Small intestine (tissue), 7 donors: ENCODE results near the gene RAB28. TPM values are rescaled to one million over a fixed set of nuclear protein-coding genes. Genes with fewer than 3 reads are reported as not detected.

Source experiments
- DNase-seq, 2 donors: peaks; one replicate each; pipeline versions ENCODE4 v3.0.0 to v3.0.0-alpha.2; 2013
- FAIRE-seq: peaks from 2 replicates; lab custom pipeline; 2012; peaks lifted over from hg19 to GRCh38; lab: Jason Lieb, UNC
- H3K27ac ChIP-seq, 3 donors: one replicate each; pipeline ENCODE4 v1.5.1; 2013; ENCODE audit warnings: low read length in 2 of 3, mild to moderate bottlenecking in 2 of 3, control low read depth in 1 of 3, inconsistent platforms in 1 of 3, low read depth in 1 of 3, moderate library complexity in 1 of 3
- H3K27me3 ChIP-seq, 3 donors: one replicate each; pipeline ENCODE4 v1.6.1; 2013; ENCODE audit warnings: low read length in 3 of 3, inconsistent platforms in 1 of 3; ENCODE audit not compliant: control insufficient read depth in 3 of 3, insufficient read depth in 3 of 3
- H3K36me3 ChIP-seq, 3 donors: one replicate each; pipeline ENCODE4 v1.6.1; 2013; ENCODE audit warnings: low read length in 3 of 3, inconsistent platforms in 1 of 3, low read depth in 1 of 3, mild to moderate bottlenecking in 1 of 3, moderate library complexity in 1 of 3; ENCODE audit not compliant: control insufficient read depth in 3 of 3, insufficient read depth in 2 of 3
- H3K4me1 ChIP-seq, 3 donors: one replicate each; pipeline ENCODE4 v1.6.1; 2013; ENCODE audit warnings: low read length in 2 of 3, inconsistent platforms in 1 of 3, low read depth in 1 of 3, mild to moderate bottlenecking in 1 of 3, moderate library complexity in 1 of 3; ENCODE audit not compliant: control insufficient read depth in 3 of 3, insufficient read depth in 2 of 3
- H3K4me3 ChIP-seq, 3 donors: one replicate each; pipeline ENCODE4 v1.5.1; 2013; ENCODE audit warnings: low read length in 3 of 3, control low read depth in 1 of 3, inconsistent platforms in 1 of 3, low read depth in 1 of 3, mild to moderate bottlenecking in 1 of 3, moderate library complexity in 1 of 3
- H3K9me3 ChIP-seq, 2 donors: one replicate each; pipeline ENCODE4 v1.6.1; 2013; ENCODE audit warnings: low read depth in 1 of 2, low read length in 1 of 2; ENCODE audit not compliant: control insufficient read depth in 2 of 2, insufficient read depth in 1 of 2
- WGBS, 3 donors: extraction: QIAGEN DNeasy Blood & Tissue Kit; methylation state at CpG; one replicate each; pipeline ENCODE4 v1.1.7; 2013; 5-methylcytosine and 5-hydroxymethylcytosine counted together
- polyA plus RNA-seq, 4 donors: library from polyadenylated mRNA; stranded (reverse) in 3 of 4; unstranded in 1 of 4; fragments of 200-250 nt in 3 of 4; fragments of 120-200 nt in 1 of 4; gene quantifications; one replicate each; pipeline versions ENCODE4 v1.2.1 to v1.2.3, GENCODE V29; 2013
- donor health status: healthy with polysubstance abuse.
- donor health status: control.
- donor health status: control.
- donor health status: Bipolar disorder and iron deficiency.
- donor health status: healthy.

Gene RAB28
- polyA plus RNA-seq, 4 donors, result 7.4 to 16.7 (median 11.0) TPM

DNA sequence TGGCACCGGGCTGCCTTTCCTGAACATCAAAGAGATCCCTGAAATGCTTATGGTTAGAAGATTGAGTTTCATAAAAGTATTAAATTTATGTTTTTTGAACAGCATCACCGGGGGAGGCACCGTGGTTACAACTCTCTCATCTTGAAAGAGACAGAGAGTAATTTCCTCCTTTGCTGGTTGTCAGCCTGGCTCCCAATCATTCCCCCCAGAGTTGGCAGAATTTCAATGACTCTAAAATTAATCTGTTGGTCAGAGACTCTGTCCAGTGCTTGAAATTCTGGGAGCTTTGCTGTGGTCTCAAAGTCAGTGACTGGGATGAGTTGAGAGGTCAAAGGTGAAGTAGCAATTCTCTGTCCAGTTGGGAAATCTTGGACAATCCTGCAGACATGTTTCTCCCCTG, 135.9 kb downstream of the RAB28 start:
- Histone ChIP-seq H3K9me3 (peaks cover 0 to 5% of the 10 kb centered on the region in 2 donors), H3K4me1 (no peaks in the 10 kb centered on the region), H3K4me3 (no peak overlapping the region), H3K27ac (no peak overlapping the region), H3K27me3 (no peaks in the 10 kb centered on the region), H3K36me3 (no peaks in the 10 kb centered on the region)
- DNase-seq (no peak), FAIRE-seq (no peak)
- WGBS, 3 donors, result 69 to 84% (median 79%) methylated on average over 3 of the region's 3 CpGs

- H3K9me3 ChIP-seq, result peaks cover 0 to 5% of the 10 kb centered on the region in 2 donors
- H3K4me1 ChIP-seq, result no peaks in the 10 kb centered on the region
- WGBS, 3 donors, result 72 to 83% (median 76%) methylated on average over 4 of the region's 4 CpGs
- no peaks in the 10 kb centered on the region for H3K27me3 ChIP-seq
- no peaks in the 10 kb centered on the region for H3K36me3 ChIP-seq
- H3K4me3 ChIP-seq, result no peak overlapping the region
- H3K27ac ChIP-seq, result no peak overlapping the region
- DNase-seq (no peak), FAIRE-seq (no peak)
Observed at GRCh38 chr4:13347517-13348125, 136.5 kb downstream of the RAB28 start.

GRCh38 chr4:13344216-13344615, 139.9 kb downstream of the RAB28 start:
- H3K4me3 ChIP-seq, result no peak overlapping the region
- no peaks in the 10 kb centered on the region for H3K27me3 ChIP-seq
- no peak for FAIRE-seq
- no peaks in the 10 kb centered on the region for H3K36me3 ChIP-seq
- no peaks in the 10 kb centered on the region for H3K4me1 ChIP-seq
- no peaks in the 10 kb centered on the region for H3K9me3 ChIP-seq
- DNase-seq, result no peak
- 79 to 95% (median 89%) methylated on average over 2 of the region's 2 CpGs for WGBS, 3 donors
- H3K27ac ChIP-seq, result no peak overlapping the region

DNA sequence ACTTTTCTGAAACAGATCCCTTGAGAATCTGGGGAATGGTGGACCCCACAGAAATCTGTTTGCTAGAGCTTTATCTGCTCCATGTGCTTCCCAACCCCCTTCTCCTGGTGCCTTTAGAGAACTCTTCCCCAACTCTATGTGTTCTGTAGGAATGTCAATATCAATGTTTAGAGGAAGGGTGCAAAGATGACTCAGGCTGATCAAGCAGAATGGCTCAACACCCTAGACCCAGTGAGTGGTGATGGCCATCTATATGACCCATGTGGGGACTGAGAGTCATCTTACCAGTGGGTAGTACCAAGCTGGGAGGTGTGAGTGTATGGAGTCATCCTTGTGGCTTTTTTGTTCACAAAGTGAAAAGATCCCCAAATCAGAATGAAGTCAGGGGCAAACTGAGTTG, 143.5 kb downstream of the RAB28 start:
- no peaks in the 10 kb centered on the region for H3K9me3 ChIP-seq
- no peaks in the 10 kb centered on the region for H3K27me3 ChIP-seq
- H3K36me3 ChIP-seq, result no peaks in the 10 kb centered on the region
- DNase-seq, result no peak
- no peak overlapping the region for H3K4me3 ChIP-seq
- FAIRE-seq, result no peak
- no peaks in the 10 kb centered on the region for H3K4me1 ChIP-seq
- H3K27ac ChIP-seq, result no peak overlapping the region

GRCh38 chr4:13331827-13332226, 152.3 kb downstream of the RAB28 start:
- no peak for FAIRE-seq
- WGBS, 3 donors, result 84 to 96% (median 91%) methylated on average over 4 of the region's 4 CpGs
- H3K9me3 ChIP-seq, result no peaks in the 10 kb centered on the region

DNA sequence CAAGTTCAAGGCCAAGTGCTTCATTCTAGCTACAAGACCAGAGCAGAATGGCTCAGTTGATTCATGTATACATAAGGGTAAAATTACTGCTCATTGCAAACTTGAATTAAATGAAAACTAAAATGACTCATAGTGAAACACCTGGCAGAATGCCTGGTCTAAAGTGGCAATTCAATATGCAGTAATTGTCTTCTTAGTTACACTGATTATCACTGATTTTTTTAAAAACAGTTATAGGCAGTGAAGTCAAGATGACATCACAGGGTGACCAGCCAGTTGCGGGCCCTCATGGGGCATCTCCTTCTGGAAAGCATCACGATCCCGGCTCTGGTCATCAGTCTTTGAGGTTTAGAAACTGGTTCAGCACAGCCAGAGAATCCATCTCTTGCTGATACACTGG, 154.2 kb downstream of the RAB28 start:
- H3K27me3 ChIP-seq, result no peaks in the 10 kb centered on the region
- H3K4me3 ChIP-seq, result no peak overlapping the region
- 76 to 91% (median 90%) methylated on average over 3 of the region's 3 CpGs for WGBS, 3 donors
- H3K36me3 ChIP-seq, result no peaks in the 10 kb centered on the region
- DNase-seq, result peak in 1 of 2 donors; percentile 11
- no peak for FAIRE-seq
- H3K9me3 ChIP-seq, result no peaks in the 10 kb centered on the region
- H3K27ac ChIP-seq, result no peak overlapping the region
- peaks cover 0 to 2% (median 0%) of the 10 kb centered on the region in 3 donors for H3K4me1 ChIP-seq

More at GRCh38 chr4:13331827-13332226, 152.3 kb downstream of the RAB28 start:
- Histone ChIP-seq H3K4me3 (no peak overlapping the region), H3K27me3 (no peaks in the 10 kb centered on the region), H3K4me1 (peaks cover 0 to 2% (median 0%) of the 10 kb centered on the region in 3 donors), H3K36me3 (no peaks in the 10 kb centered on the region), H3K27ac (no peak overlapping the region)
- DNase-seq, result no peak

DNA sequence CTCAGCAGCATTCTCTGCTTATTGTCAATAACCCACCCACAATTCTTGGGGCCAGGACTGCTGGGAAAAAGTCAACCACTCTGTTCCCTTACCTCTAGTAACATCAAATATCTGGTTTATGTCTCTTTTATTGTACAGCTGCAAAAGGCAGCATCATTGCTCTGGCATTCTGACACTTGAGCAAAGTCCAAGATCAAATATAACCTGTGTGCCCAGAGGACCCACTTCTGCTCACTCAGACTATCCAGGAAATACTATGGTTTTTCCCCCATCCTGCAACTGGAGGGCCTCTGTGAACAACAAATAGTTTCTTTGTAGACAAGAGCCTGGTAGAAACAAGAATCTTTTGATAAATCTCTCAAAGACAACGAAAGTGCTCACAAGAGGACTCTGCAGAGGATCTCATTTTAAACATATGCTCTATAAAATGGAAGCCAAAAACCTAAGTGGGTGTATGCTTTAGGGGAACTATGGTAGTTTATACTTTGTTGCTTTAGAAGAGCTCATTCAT, 154.7 kb downstream of the RAB28 start:
- DNase-seq (no peak), FAIRE-seq (no peak)
- H3K4me1 ChIP-seq, result peaks cover 0 to 2% (median 0%) of the 10 kb centered on the region in 3 donors
- no peaks in the 10 kb centered on the region for H3K9me3 ChIP-seq
- H3K27ac ChIP-seq, result no peak overlapping the region
- no peak overlapping the region for H3K4me3 ChIP-seq
- H3K27me3 ChIP-seq, result no peaks in the 10 kb centered on the region
- no peaks in the 10 kb centered on the region for H3K36me3 ChIP-seq
- WGBS, 3 donors, result 18 to 40% (median 21%) methylated on average over 1 of the region's 1 CpG

DNA sequence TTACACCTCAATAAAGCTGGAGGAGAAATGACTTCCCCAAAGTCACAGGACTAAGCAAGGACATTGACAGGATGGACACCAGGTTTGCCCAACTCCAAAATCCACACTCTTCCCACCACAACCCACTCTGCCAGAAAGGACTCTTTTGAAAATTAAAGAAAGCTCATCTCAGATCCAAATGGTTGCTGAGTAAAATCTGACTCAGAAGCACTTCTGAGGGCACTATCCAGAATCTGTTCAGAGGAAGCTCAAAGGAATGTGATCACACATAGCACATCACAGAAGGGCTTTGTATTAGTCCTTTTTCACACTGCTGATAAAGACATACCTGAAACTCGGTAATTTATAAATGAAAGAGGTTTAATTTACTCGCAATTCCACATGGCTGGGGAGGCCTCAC, 155.5 kb downstream of the RAB28 start:
- no peak for FAIRE-seq

GRCh38 chr4:13327991-13328390, 156.1 kb downstream of the RAB28 start:
- peaks cover 0 to 2% (median 0%) of the 10 kb centered on the region in 3 donors for H3K4me1 ChIP-seq
- H3K9me3 ChIP-seq, result no peaks in the 10 kb centered on the region
- WGBS, 3 donors, result 92 to 98% (median 96%) methylated on average over 3 of the region's 3 CpGs
- no peak for DNase-seq
- FAIRE-seq, result no peak
- no peaks in the 10 kb centered on the region for H3K27me3 ChIP-seq
- no peak overlapping the region for H3K27ac ChIP-seq
- no peak overlapping the region for H3K4me3 ChIP-seq
- no peaks in the 10 kb centered on the region for H3K36me3 ChIP-seq

More for the DNA sequence above, 155.5 kb downstream of the RAB28 start:
- Histone ChIP-seq H3K27me3 (no peaks in the 10 kb centered on the region), H3K4me1 (peaks cover 0 to 2% (median 0%) of the 10 kb centered on the region in 3 donors), H3K36me3 (no peaks in the 10 kb centered on the region), H3K9me3 (no peaks in the 10 kb centered on the region), H3K27ac (no peak overlapping the region), H3K4me3 (no peak overlapping the region)
- 91 to 94% (median 92%) methylated on average over 2 of the region's 2 CpGs for WGBS, 3 donors
- DNase-seq, result no peak
